IPS DF 4.7 (cell line): ENCODE results near the gene PAX4.
"Not testable (repeated sequence)": the region's sequence is repeated elsewhere in the genome, so short reads cannot be mapped to it uniquely, and the experiment has no call there.

Source experiments
- DNase-seq: peaks from one replicate; pipeline ENCODE4 v3.0.0-alpha.2; 2013; ENCODE audit warnings: low spot score; ENCODE audit errors: extremely low read depth

Gene PAX4

DNA sequence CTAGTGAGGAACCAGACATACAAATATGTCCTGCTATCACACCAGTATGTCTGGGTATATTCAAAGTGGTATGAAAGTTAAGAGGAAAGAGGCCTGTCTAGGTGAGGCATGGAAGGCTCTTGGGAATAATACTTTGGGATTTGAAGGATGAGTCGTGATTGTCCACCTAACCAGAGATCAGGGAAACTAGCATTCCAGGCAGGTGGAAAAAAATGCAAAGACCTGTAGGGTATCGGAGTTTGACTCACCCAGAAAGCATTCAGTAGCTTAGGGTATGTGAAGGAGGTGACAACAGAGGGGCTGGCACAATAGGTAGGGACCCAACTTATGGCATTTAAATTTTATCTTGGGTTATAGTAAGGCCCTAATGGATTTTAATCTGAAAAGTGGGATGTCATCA, 31.6 kb downstream of the PAX4 start:
- no peak for DNase-seq

DNA sequence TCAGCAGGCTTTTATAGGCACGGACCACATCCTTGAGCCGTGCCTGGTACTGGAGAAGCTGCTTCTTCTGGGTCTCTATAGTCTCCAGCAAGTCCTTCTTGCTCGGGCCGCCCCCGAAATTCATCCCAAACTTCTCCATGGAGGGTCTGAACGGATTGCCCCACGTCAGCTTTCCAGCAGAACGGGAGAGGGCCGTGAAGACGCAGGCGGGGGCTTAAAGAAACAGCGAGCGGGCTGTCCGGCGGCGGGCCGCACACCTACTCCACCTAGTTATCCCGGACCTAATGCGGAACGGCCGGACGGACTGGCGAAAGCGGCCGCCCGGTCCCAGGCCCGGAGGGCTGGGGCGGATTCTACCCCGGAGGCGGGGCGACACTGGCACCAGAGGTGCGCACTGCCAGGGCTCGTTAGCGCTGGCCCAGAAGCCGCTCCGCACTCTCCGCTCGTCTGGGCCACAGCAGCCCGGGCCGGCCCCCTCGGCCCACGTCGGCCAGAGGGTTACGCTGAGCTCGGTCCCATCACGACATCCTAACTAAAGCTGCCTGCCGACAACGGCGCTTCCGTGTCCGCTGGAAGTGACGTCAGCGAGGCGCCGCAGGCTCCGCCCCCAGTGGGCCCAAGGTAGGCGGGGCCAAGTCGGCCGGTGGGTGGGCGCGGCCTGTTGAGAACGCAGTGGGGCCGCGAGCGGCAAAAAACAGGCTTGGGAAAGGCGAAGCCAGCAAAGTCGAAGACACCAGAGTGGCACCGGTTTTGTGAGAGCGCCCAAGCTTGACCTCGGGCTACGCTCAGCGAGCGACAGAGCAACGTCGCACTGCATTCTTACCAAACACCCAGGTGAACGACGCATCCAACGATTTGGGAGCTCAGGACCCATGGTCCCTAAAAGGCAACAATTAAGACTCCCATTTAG, 32.6 kb downstream of the PAX4 start, which contains the start of gene GCC1:
GCC1 (minus strand) TSS at position 553 of the 910 bp plus-strand sequence; CDS start at position 139, 414 bp downstream.
- DNase-seq: no peak

DNA sequence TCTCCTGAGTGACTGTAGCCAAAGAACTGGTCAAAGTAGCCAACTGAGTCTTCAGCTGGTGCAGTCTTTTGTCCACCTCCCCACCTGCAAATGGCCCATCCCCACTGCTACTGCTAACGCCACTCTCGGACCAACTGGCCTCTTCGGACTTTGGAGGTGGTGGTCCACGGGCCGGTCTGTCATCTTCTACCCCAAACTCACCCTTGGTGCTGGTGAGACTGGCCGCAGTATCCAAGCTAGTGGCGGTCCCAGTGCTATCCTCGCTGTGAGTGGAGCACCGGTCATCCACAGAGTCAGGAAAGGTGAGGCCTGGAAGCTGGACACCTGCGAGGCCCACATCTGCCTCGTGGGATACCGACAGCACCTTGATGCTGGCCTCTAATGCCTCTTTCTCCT, 33.3 kb downstream of the PAX4 start:
- no peak for DNase-seq

- DNase-seq: no peak
These were observed 35.6 kb downstream of the PAX4 start for GRCh38 chr7:127582361-127582760.

- no peak for DNase-seq
These were observed 36.2 kb downstream of the PAX4 start for GRCh38 chr7:127581716-127582115.

- DNase-seq: no peak
These were observed 37.3 kb downstream of the PAX4 start for GRCh38 chr7:127580612-127581011.

DNA sequence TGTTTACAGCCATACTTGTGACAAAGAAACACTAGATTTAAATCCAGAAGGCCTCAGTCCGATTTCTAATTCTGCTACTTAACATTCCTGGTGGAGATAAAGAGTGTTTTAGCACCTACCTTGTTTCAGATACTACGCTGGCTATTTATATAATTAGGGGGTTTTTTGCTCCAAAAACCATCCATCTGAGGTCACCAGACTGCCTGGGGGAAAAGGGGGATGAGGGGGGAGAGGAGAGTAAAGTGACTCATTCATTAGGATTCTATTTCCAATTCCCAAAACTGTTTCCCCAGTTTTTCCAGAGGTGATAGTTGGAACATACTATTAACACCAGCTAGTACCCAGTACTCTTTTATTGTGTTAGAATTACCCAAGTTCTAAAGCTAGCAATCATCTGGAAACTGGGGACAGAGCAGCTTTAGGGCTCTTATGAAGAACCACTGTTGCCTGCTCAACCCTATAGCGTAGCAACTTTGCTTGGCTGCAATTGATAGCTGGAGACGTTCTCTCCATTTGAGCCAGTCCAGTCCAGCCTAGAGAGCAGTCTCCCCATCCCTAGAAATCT, 39.1 kb downstream of the PAX4 start:
- no peak for DNase-seq

DNA sequence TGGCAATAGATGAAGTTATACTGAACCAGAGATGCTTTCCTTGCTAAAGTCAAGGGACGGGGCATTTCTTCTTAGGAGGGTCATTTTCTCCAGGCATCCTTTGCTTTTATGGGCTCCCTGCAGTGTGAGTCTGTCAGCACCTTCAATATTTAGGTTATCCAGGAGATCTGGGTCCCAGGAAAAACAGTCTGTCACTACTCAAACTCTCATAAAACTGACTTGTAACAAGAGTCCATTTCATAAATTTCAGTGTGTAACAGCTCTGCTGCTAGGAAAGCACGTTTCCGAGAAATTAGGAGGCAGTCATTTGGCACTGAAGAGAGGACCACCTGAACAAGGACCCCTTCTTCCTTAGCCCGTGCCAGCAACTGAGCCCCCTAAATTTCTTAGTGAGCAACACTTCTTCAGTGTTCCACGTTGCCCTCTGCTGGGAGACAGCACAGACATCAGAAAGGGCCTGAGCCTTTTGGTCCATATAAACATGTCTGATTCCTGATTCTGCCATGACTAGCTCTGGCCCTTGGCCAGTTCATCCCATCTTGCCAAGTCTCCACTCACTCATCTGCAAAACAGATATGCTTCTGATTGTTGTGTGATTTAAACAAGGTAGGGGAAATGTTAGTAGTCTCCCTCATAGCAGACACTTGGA, 39.8 kb downstream of the PAX4 start:
- no peak for DNase-seq

DNA sequence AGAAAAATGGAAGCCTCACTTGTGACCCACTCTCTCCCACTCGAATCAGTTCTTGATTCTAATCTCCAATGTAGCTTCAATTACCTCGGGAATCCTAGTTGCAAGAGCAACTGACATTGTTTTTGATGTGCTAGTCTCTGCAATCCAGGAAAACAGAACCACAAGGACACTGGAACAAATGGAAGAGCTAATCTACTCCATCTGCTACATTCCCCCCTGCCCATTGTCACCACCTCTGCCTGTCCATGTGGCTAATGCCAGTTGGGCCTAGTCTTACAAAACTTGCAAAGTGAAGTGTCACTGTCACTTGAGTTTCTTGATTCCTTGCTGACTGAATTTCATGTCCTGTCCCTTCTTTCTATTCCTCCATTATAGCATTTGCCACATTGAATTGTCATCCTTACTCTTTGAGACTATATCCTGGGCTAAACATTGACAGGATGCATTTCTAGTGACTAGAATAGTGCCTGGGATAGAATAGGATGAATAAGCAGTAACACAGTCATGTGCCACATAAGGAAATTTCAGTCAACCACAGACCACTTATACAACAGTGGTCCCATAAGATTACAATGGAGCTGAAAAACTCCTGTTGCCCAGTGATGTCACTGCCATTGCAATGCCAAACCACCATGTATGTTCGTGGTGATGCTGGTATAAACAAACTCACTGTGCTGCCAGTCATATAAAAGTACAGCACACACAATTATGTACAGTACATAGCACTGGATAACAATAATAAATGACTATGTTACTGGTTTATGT, 46.0 kb downstream of the PAX4 start:
- DNase-seq: no peak

DNA sequence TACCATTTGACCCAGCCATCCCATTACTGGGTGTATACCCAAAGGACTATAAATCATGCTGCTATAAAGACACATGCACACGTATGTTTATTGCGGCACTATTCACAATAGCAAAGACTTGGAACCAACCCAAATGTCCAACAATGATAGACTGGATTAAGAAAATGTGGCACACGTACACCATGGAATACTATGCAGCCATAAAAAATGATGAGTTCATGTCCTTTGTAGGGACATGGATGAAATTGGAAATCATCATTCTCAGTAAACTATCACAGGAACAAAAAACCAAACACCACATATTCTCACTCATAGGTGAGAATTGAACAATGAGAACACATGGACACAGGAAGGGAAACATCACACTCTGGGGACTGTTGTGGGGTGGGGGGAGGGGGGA, 49.9 kb downstream of the PAX4 start:
- DNase-seq: not testable (repeated sequence)

- no peak for DNase-seq
These were observed 51.7 kb downstream of the PAX4 start for GRCh38 chr7:127566242-127566641.
